A549 (cell line): ENCODE data around the gene URB2. TPM values are rescaled to one million over a fixed set of nuclear protein-coding genes. Genes with fewer than 3 reads are reported as not detected.

Experiments used
- ATAC-seq, 2 experiments: fragments of 200-7000 bp in 1 of 2; fragments of >200 bp in 1 of 2; cut with Nextera tagmentation in 1 of 2; cut with Tn5 transposase in 1 of 2; 3 replicates each; pipeline versions ENCODE4 v1.8.0 to v1.9.1; 2018 to 2020; ENCODE audit warnings: mild to moderate bottlenecking in 1 of 2, moderate library complexity in 1 of 2
- CTCF ChIA-PET: fragments of 300-600 bp; sonication (Branson Sonifier 250); formaldehyde crosslinking; extraction: SDS; loops from one replicate; lab custom pipeline; 2021; ENCODE audit warnings: antibody characterized with exemption, inconsistent platforms; lab: Yijun Ruan, JAX
- POLR2A ChIA-PET: fragments of 350-600 bp; formaldehyde crosslinking; extraction: SDS; loops from one replicate; lab custom pipeline; 2021; ENCODE audit warnings: antibody characterized with exemption, inconsistent platforms; lab: Yijun Ruan, JAX
- DNase-seq, 2 experiments: peaks; one replicate each; pipeline versions ENCODE4 v3.0.0 to v3.0.0-alpha.2; 2011 to 2016; ENCODE audit warnings: low read depth in 1 of 2, low spot score in 1 of 2
- FAIRE-seq: peaks from 2 replicates; lab custom pipeline; 2011; peaks lifted over from hg19 to GRCh38; lab: Jason Lieb, UNC
- H3K27ac ChIP-seq, 2 experiments: fragments of >200 bp; sonication (Bioruptor Twin); formaldehyde crosslinking; 3 replicates each; pipeline ENCODE4 v1.5.1; 2016 to 2017
- H3K4me1 ChIP-seq: fragments of >200 bp; sonication (Bioruptor Twin); formaldehyde crosslinking; 3 replicates; pipeline ENCODE4 v1.6.1; 2016
- H3K4me2 ChIP-seq: fragments of >200 bp; sonication (Bioruptor Twin); formaldehyde crosslinking; 3 replicates; pipeline ENCODE4 v1.6.1; 2016
- H3K4me3 ChIP-seq: fragments of >200 bp; sonication (Bioruptor Twin); formaldehyde crosslinking; 3 replicates; pipeline ENCODE4 v1.5.1; 2016
- H3K9me3 ChIP-seq: fragments of >200 bp; sonication (Bioruptor Twin); formaldehyde crosslinking; 3 replicates; pipeline ENCODE4 v1.6.1; 2016
- CHD2 ChIP-seq: fragments of 150-350 bp; IDR thresholded peaks from 2 replicates; pipeline ENCODE4 v1.6.1; 2014; ENCODE audit warnings: low read length; ENCODE audit not compliant: partially characterized antibody
- E2F6 ChIP-seq: IDR thresholded peaks from 2 replicates; pipeline ENCODE4 v1.6.1; 2012; ENCODE audit warnings: low read depth, borderline replicate concordance
- EHF ChIP-seq: fragments of 250-450 bp; sonication (Bioruptor Pico); IDR thresholded peaks from 2 replicates; pipeline ENCODE4 v1.5.0; 2020; ENCODE audit warnings: mild to moderate bottlenecking
- EHMT2 ChIP-seq: fragments of 200-600 bp; sonication (generic); IDR thresholded peaks from 2 replicates; pipeline ENCODE4 v1.6.1; 2016; ENCODE audit warnings: antibody characterized with exemption, low read depth, mild to moderate bottlenecking, moderate library complexity
- EP300 ChIP-seq, 2 experiments: fragments of >200 bp; sonication (Bioruptor Twin); formaldehyde crosslinking; IDR thresholded peaks; 2 replicates in 1 of 2; 3 replicates in 1 of 2; pipeline ENCODE4 v1.6.1; 2016 to 2017
- ESRRA ChIP-seq: fragments of 150-350 bp; IDR thresholded peaks from 2 replicates; pipeline ENCODE4 v1.6.1; 2014; ENCODE audit warnings: mild to moderate bottlenecking, low read length, borderline replicate concordance
- FOXS1 ChIP-seq: fragments of 250-450 bp; sonication (Bioruptor Pico); IDR thresholded peaks from 2 replicates; pipeline ENCODE4 v1.5.0; 2020; ENCODE audit warnings: mild to moderate bottlenecking, moderate library complexity
- HEYL ChIP-seq: fragments of 250-450 bp; sonication (Bioruptor Pico); IDR thresholded peaks from 2 replicates; pipeline ENCODE4 v1.8.0; 2021; ENCODE audit warnings: mild to moderate bottlenecking, moderate library complexity
- HOXB13 ChIP-seq: fragments of 250-450 bp; sonication (Bioruptor Pico); IDR thresholded peaks from 2 replicates; pipeline ENCODE4 v1.5.0; 2020; ENCODE audit warnings: low read depth, mild to moderate bottlenecking, moderate library complexity
- HOXB5 ChIP-seq: fragments of 250-450 bp; sonication (Bioruptor Pico); IDR thresholded peaks from 2 replicates; pipeline ENCODE4 v1.5.0; 2020; ENCODE audit warnings: mild to moderate bottlenecking, moderate library complexity
- KDM1A ChIP-seq: fragments of 200-600 bp; sonication (generic); IDR thresholded peaks from 2 replicates; pipeline ENCODE4 v1.6.1; 2016; ENCODE audit warnings: low read depth, mild to moderate bottlenecking
- KDM5A ChIP-seq: fragments of 200-600 bp; sonication (generic); IDR thresholded peaks from 2 replicates; pipeline ENCODE4 v1.6.1; 2016; ENCODE audit warnings: antibody characterized with exemption, mild to moderate bottlenecking
- MAFK ChIP-seq: fragments of 450-650 bp; IDR thresholded peaks from 2 replicates; pipeline ENCODE4 v1.6.1; 2014; ENCODE audit not compliant: partially characterized antibody
- MAX ChIP-seq: IDR thresholded peaks from 2 replicates; pipeline ENCODE4 v1.6.1; 2012
- MAZ ChIP-seq: fragments of 150-350 bp; IDR thresholded peaks from 2 replicates; pipeline ENCODE4 v1.6.1; 2014; ENCODE audit warnings: antibody characterized with exemption, low read depth, low read length, borderline replicate concordance
- NFE2L2 ChIP-seq: fragments of 150-350 bp; conservative IDR thresholded peaks from 2 replicates; pipeline ENCODE4 v1.6.1; 2014; ENCODE audit warnings: low read length
- NR3C1 ChIP-seq: fragments of >200 bp; sonication (Bioruptor Twin); formaldehyde crosslinking; IDR thresholded peaks from 3 replicates; pipeline ENCODE4 v1.6.1; 2017
- PHF8 ChIP-seq: fragments of 200-600 bp; sonication (generic); IDR thresholded peaks from 2 replicates; pipeline ENCODE4 v1.6.1; 2016; ENCODE audit warnings: low read depth, mild to moderate bottlenecking, antibody characterized with exemption, moderate library complexity, borderline replicate concordance
- RAD21 ChIP-seq, 2 experiments: fragments of >200 bp in 1 of 2; sonication (Bioruptor Twin) in 1 of 2; formaldehyde crosslinking in 1 of 2; IDR thresholded peaks in 1 of 2; conservative IDR thresholded peaks in 1 of 2; 2 replicates in 1 of 2; 3 replicates in 1 of 2; pipeline ENCODE4 v1.6.1; 2012 to 2018; ENCODE audit warnings: inconsistent platforms in 1 of 2
- RCOR1 ChIP-seq: fragments of 150-350 bp; IDR thresholded peaks from 2 replicates; pipeline ENCODE4 v1.6.1; 2014; ENCODE audit warnings: antibody characterized with exemption, low read length, low read depth
- RNF2 ChIP-seq: fragments of 200-600 bp; sonication (generic); IDR thresholded peaks from 2 replicates; pipeline ENCODE4 v1.6.1; 2016; ENCODE audit warnings: low read depth, mild to moderate bottlenecking, antibody characterized with exemption, moderate library complexity, borderline replicate concordance
- SMC3 ChIP-seq: fragments of >200 bp; sonication (Bioruptor Twin); formaldehyde crosslinking; IDR thresholded peaks from 3 replicates; pipeline ENCODE4 v1.6.1; 2018; ENCODE audit warnings: inconsistent platforms
- USF2 ChIP-seq: fragments of 450-650 bp; IDR thresholded peaks from 2 replicates; pipeline ENCODE4 v1.6.1; 2014; ENCODE audit warnings: antibody characterized with exemption
- ZC3H11A ChIP-seq: fragments of 450-650 bp; IDR thresholded peaks from 2 replicates; pipeline ENCODE4 v1.6.1; 2014; ENCODE audit warnings: antibody characterized with exemption, mild to moderate bottlenecking
- ZNF302 ChIP-seq: fragments of 250-450 bp; sonication (Bioruptor Pico); IDR thresholded peaks from 2 replicates; pipeline ENCODE4 v1.9.0; 2021; ENCODE audit warnings: inconsistent platforms, mild to moderate bottlenecking, moderate library complexity
- WGBS: methylation state at CpG from one replicate; pipeline ENCODE4 v1.1.6; 2017; ENCODE audit errors: missing lambda C conversion rate; 5-methylcytosine and 5-hydroxymethylcytosine counted together
- polyA plus RNA-seq, 4 experiments: library from polyadenylated mRNA; depleted of rRNA in 3 of 4; stranded (reverse); fragments of >200 nt; fragmentation: RNase III in 1 of 4; extraction: RNeasy Plus Mini Kit Qiagen cat#74134 plus additional on column Dnase treatment in 1 of 4; gene quantifications; 2 replicates in 3 of 4; 3 replicates in 1 of 4; pipeline ENCODE4 v1.2.3, GENCODE V29; 2011 to 2017
- TF ChIP-seq, protein P1 (sequence below): IDR thresholded peaks from 2 replicates; pipeline ENCODE4 v1.6.1; 2012

URB2 gene
- polyA plus RNA-seq, 2 of the 4 experiments (the other 2 are of a cell fraction): 13.7 to 15.7 TPM

DNA sequence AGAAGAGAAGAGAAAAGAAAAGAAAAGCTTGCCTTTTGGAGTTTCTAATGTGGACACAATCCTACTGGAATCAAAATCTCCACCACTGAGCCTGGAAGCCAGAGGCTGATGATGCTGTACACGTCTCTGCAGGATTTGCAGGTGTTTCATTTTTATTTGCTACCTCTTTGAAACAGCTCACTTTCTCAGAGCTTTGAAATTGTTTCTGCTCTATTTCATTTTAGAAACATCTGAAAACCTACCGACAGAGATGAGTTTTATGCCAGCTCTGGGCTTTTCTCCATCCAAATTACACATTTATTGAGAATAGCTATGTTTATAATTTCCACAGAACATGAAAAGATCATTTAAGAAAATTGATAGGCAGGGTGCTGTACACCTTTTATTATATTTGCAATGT, 46.2 kb downstream of the URB2 start:
- ATAC-seq: no peak
- TF ChIP-seq EP300 (IDR thresholded peaks at IDR 0.05) (no peak), MAZ (no peak), USF2 (no peak)
- H3K4me2 ChIP-seq: no peak overlapping the region
- no peak overlapping the region for H3K4me3 ChIP-seq
- H3K27ac ChIP-seq: no peak overlapping the region
- peak; percentile 32 for FAIRE-seq
- ChIA-PET CTCF (interaction anchor here (1.0 to 4.3 kb wide), 3 partner anchors 11 to 638 kb away, joined by 3 to 30 read pairs (median 3); no protein-coding TSS in a partner anchor), POLR2A (no interaction called here)
- DNase-seq: no peak
- no peaks in the 10 kb centered on the region for H3K9me3 ChIP-seq
- H3K4me1 ChIP-seq: no peaks in the 10 kb centered on the region
- WGBS: 90% methylated on average over 2 of the region's 2 CpGs

DNA sequence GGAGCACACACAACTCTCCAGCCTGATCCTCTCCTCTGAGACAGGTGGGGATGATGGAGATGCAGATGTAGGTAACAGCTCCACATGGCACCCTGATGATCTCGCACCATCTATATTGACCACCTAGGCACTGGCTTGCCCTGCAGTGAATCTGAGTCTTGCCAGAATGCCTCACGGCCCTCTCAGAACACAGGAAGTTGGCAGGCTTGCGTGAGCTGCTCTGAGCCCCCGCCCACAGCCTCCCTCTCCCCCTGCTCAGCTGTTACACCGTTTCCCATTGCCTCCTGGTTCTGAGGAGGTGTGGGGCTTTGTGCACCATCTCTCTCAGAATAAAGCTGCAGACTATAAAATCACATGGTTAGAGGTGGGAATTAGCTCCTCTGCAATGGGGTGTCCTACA, 48.0 kb downstream of the URB2 start:
- 76% methylated on average over 5 of the region's 5 CpGs for WGBS
- no peak overlapping the region for H3K27ac ChIP-seq
- no peak for ATAC-seq
- POLR2A ChIA-PET: no interaction called here
- CTCF ChIA-PET: interaction anchor here (1.0 to 4.3 kb wide), 3 partner anchors 13 to 636 kb away, joined by 3 to 30 read pairs (median 4); no protein-coding TSS in a partner anchor
- TF ChIP-seq KDM1A (no peak), EHMT2 (no peak), HOXB13 (CRISPR knock-in tag) (no peak), ZNF302 (CRISPR knock-in tag) (no peak), CHD2 (no peak), E2F6 (no peak), ESRRA (no peak), ZC3H11A (no peak), RNF2 (no peak), EHF (no peak), PHF8 (no peak), NFE2L2 (no peak), NR3C1 (no peak)
- TF ChIP-seq, protein P1, sequence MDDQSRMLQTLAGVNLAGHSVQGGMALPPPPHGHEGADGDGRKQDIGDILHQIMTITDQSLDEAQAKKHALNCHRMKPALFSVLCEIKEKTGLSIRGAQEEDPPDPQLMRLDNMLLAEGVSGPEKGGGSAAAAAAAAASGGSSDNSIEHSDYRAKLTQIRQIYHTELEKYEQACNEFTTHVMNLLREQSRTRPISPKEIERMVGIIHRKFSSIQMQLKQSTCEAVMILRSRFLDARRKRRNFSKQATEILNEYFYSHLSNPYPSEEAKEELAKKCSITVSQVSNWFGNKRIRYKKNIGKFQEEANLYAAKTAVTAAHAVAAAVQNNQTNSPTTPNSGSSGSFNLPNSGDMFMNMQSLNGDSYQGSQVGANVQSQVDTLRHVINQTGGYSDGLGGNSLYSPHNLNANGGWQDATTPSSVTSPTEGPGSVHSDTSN: no peak
- TF ChIP-seq, all 56 proteins: peak for 0
- DNase-seq (no peak), FAIRE-seq (no peak)
- Histone ChIP-seq H3K4me1 (no peaks in the 10 kb centered on the region), H3K9me3 (no peaks in the 10 kb centered on the region), H3K4me3 (no peak overlapping the region), H3K4me2 (no peak overlapping the region)

DNA sequence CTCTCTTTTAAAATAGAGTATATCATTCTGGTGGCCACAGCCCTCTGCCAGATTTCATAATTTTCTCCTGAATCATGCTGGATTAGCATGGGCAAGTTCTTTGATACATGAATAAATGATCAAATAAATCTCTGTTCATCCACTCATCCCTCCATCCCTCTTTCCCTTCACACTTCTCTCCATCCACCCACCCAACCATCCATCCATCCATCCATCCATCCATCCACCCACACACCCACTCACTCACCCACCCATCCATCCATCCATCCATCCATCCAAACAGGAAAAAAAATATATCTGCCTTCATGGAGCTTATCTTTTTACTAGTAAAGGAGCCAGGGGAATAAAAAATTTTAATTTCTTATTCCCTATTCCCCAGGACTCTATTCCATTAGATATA, 49.3 kb downstream of the URB2 start:
- no peak for DNase-seq
- no peaks in the 10 kb centered on the region for H3K9me3 ChIP-seq
- no peak overlapping the region for H3K27ac ChIP-seq
- ATAC-seq: no peak
- TF ChIP-seq KDM5A: no peak
- no peak for TF ChIP-seq PHF8
- no peak for TF ChIP-seq HOXB5 (CRISPR knock-in tag)
- TF ChIP-seq SMC3: no peak
- no peak for TF ChIP-seq MAX
- TF ChIP-seq NR3C1: no peak
- no peak for TF ChIP-seq RAD21 (conservative IDR thresholded peaks at IDR 0.05 in 1 of 2, IDR thresholded peaks at IDR 0.05 in 1 of 2)
- TF ChIP-seq FOXS1 (CRISPR knock-in tag): no peak
- TF ChIP-seq MAFK: no peak
- TF ChIP-seq E2F6: no peak
- TF ChIP-seq HEYL (CRISPR knock-in tag): no peak
- TF ChIP-seq EHMT2: no peak
- TF ChIP-seq, protein P1: no peak
- TF ChIP-seq RCOR1: no peak
- POLR2A ChIA-PET: no interaction called here
- CTCF ChIA-PET: interaction anchor here (1.1 kb wide), 1 partner anchor 590 kb away, joined by 3 read pairs; no protein-coding TSS in a partner anchor
- H3K4me1 ChIP-seq: no peaks in the 10 kb centered on the region
- no peak overlapping the region for H3K4me2 ChIP-seq
- H3K4me3 ChIP-seq: no peak overlapping the region
- no peak for FAIRE-seq
